Measurements from ENCODE around the gene ATXN7L1. TPM values are rescaled to one million over a fixed set of nuclear protein-coding genes. Genes with fewer than 3 reads are reported as not detected.

ATXN7L1 gene
- total RNA-seq, 1 donor from 2014 or later, result 12.6 TPM

DNA sequence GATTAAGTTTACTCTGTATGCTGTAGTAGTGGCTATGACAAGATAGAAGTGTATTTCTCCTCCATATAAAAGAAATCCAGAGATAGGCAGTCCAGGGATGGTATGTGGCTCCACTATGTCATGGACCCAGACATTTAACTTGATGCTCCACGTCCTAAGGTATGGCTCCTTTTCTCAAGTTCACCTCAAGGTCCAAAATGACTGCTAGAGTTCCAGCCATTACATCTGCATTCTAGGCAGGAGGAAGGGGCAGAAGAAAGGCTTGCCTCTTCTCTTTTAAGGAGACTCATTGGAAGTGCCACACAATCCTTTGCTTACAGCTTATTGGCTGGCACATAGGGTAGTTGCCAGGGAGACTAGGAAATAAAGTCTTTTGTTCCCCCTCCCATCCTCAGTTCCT, 27.7 kb upstream of the ATXN7L1 start:
- Mint-ChIP-seq H3K36me3 (ENCODE audit: unreplicated experiment) (no peaks in the 10 kb centered on the region), H3K27ac (ENCODE audit: unreplicated experiment) (no peak overlapping the region), H3K9me3 (ENCODE audit: unreplicated experiment) (no peaks in the 10 kb centered on the region), H3K4me3 (ENCODE audit: unreplicated experiment) (no peak overlapping the region), H3K27me3 (ENCODE audit: unreplicated experiment) (peaks cover 9% of the 10 kb centered on the region), H3K4me1 (ENCODE audit: unreplicated experiment) (no peaks in the 10 kb centered on the region)
- DNase-seq (ENCODE audit: extremely low spot score, unreplicated experiment), result no peak
- TF ChIP-seq CTCF (IDR thresholded peaks at IDR 0.05), result no peak

DNA sequence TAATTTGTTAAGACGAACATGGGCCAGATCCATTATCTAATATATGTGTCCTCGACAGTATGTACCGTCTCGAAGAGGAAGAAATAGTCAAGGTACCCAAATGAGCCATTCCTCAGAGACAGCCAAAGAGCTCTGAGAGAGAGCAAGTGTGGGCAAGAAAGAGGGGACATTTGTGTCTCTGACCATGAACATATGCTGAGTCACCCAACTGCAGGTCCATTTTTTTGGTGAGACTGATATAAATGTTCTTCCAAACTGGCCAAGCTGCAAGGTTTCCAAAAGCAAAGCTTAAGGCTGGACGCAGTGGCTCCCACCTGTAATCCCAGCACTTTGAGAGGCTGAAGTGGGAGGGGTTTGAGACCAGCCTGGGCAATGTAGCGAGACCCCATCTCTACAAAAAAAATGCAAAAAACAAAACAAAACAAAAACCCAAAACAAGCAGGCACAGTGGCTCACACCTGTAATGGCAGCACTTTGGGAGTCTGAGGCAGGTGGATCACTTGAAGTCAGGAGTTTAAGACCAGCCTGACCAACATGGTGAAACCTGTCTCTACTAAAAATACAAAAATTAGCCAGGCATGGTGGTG, 26.0 kb upstream of the ATXN7L1 start:
- H3K27me3 Mint-ChIP-seq (ENCODE audit: unreplicated experiment), result peaks cover 9% of the 10 kb centered on the region
- DNase-seq (ENCODE audit: extremely low spot score, unreplicated experiment), result no peak
- no peaks in the 10 kb centered on the region for H3K4me1 Mint-ChIP-seq (ENCODE audit: unreplicated experiment)
- H3K9me3 Mint-ChIP-seq (ENCODE audit: unreplicated experiment), result no peaks in the 10 kb centered on the region
- H3K36me3 Mint-ChIP-seq (ENCODE audit: unreplicated experiment), result no peaks in the 10 kb centered on the region
- no peak for TF ChIP-seq CTCF (IDR thresholded peaks at IDR 0.05)
- no peak overlapping the region for H3K27ac Mint-ChIP-seq (ENCODE audit: unreplicated experiment)
- H3K4me3 Mint-ChIP-seq (ENCODE audit: unreplicated experiment), result no peak overlapping the region

GRCh38 chr7:105897999-105898398, 21.6 kb upstream of the ATXN7L1 start:
- H3K9me3 Mint-ChIP-seq (ENCODE audit: unreplicated experiment), result no peaks in the 10 kb centered on the region
- no peak for TF ChIP-seq CTCF (IDR thresholded peaks at IDR 0.05)
- no peak overlapping the region for H3K4me3 Mint-ChIP-seq (ENCODE audit: unreplicated experiment)
- no peak overlapping the region for H3K27ac Mint-ChIP-seq (ENCODE audit: unreplicated experiment)
- no peaks in the 10 kb centered on the region for H3K4me1 Mint-ChIP-seq (ENCODE audit: unreplicated experiment)
- no peaks in the 10 kb centered on the region for H3K36me3 Mint-ChIP-seq (ENCODE audit: unreplicated experiment)
- DNase-seq (ENCODE audit: extremely low spot score, unreplicated experiment), result no peak
- peaks cover 3% of the 10 kb centered on the region for H3K27me3 Mint-ChIP-seq (ENCODE audit: unreplicated experiment)

- no peak for DNase-seq (ENCODE audit: extremely low spot score, unreplicated experiment)
- Mint-ChIP-seq H3K27ac (ENCODE audit: unreplicated experiment) (no peak overlapping the region), H3K9me3 (ENCODE audit: unreplicated experiment) (no peaks in the 10 kb centered on the region), H3K36me3 (ENCODE audit: unreplicated experiment) (no peaks in the 10 kb centered on the region), H3K27me3 (ENCODE audit: unreplicated experiment) (peaks cover 3% of the 10 kb centered on the region), H3K4me1 (ENCODE audit: unreplicated experiment) (no peaks in the 10 kb centered on the region), H3K4me3 (ENCODE audit: unreplicated experiment) (no peak overlapping the region)
- no peak for TF ChIP-seq CTCF (IDR thresholded peaks at IDR 0.05)
Observed at GRCh38 chr7:105896407-105896911, 20.1 kb upstream of the ATXN7L1 start.

- TF ChIP-seq CTCF (IDR thresholded peaks at IDR 0.05), result no peak
- Mint-ChIP-seq H3K36me3 (ENCODE audit: unreplicated experiment) (peaks cover 2% of the 10 kb centered on the region), H3K9me3 (ENCODE audit: unreplicated experiment) (no peaks in the 10 kb centered on the region), H3K27ac (ENCODE audit: unreplicated experiment) (no peak overlapping the region), H3K4me3 (ENCODE audit: unreplicated experiment) (no peak overlapping the region), H3K4me1 (ENCODE audit: unreplicated experiment) (no peaks in the 10 kb centered on the region), H3K27me3 (ENCODE audit: unreplicated experiment) (peaks cover 3% of the 10 kb centered on the region)
- no peak for DNase-seq (ENCODE audit: extremely low spot score, unreplicated experiment)
Observed at GRCh38 chr7:105894131-105894530, 17.7 kb upstream of the ATXN7L1 start.
